Measurements from ENCODE around the gene MCCC1. TPM values are rescaled to one million over a fixed set of nuclear protein-coding genes. Genes with fewer than 3 reads are reported as not detected.

MCCC1 gene
- polyA plus RNA-seq, 1 donor (not counting 4 experiments of a cell fraction or from before 2014, with no cell fraction given): 11.7 TPM

DNA sequence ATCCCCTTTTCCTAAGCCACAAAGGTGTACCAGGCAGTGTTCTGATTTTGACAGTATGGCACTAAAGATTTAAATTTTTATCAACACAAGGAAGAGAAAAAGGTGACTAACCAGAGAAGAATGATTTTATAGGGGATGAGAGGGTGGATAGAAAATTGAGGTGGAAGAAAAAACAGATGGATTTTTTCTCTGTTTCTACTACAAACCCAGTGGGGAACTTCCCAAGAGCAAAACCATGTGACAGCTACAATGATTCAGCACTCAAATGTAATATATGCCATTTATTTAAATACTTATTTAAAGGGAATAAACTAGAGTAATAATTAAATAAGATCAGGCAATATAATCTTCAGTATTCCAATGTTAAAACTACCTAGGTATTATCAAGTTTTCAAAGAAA is 130.0 kb downstream of the MCCC1 start:
- Histone ChIP-seq H3K4me1 (ENCODE audit: control insufficient read depth, extremely low read depth, insufficient read depth, low read length) (peaks cover 12% of the 10 kb centered on the region), H3K27me3 (ENCODE audit: control insufficient read depth, extremely low read depth, insufficient read depth, low read length) (no peaks in the 10 kb centered on the region), H3K79me2 (ENCODE audit: control insufficient read depth, insufficient read depth, low read length) (peaks cover 68% of the 10 kb centered on the region), H3K36me3 (ENCODE audit: control insufficient read depth in 2 of 2, extremely low read depth in 1 of 2, insufficient read depth in 2 of 2, low read length in 2 of 2) (no peaks in the 10 kb centered on the region), H3K27ac (ENCODE audit: control insufficient read depth, insufficient read depth, low read length) (peak overlapping the region; percentile 55), H3K9ac (ENCODE audit: control insufficient read depth, extremely low read depth, insufficient read depth, low read length) (no peak overlapping the region), H4K20me1 (ENCODE audit: control insufficient read depth, extremely low read depth, insufficient read depth, low read length) (peaks cover 3% of the 10 kb centered on the region), H3K9me3 (ENCODE audit: control insufficient read depth, low read depth, low read length) (no peaks in the 10 kb centered on the region), H3K4me2 (ENCODE audit: control insufficient read depth, extremely low read depth, insufficient read depth, low read depth, low read length) (no peak overlapping the region), H2AFZ (ENCODE audit: control insufficient read depth, low read length) (no peak overlapping the region), H3K4me3 (ENCODE audit: control insufficient read depth in 2 of 3, extremely low read depth in 1 of 3, insufficient read depth in 2 of 3, low read depth in 1 of 3, low read length in 3 of 3) (no peak overlapping the region), H3K9me1 (ENCODE audit: control insufficient read depth, extremely low read depth, insufficient read depth, low read length) (peaks cover 2% of the 10 kb centered on the region)
- dilution Hi-C loops (cut with MboI; ENCODE audit: extremely low pct_ligation_motif_present, low sequenced_read_pairs): no loop called here
- no peak for TF ChIP-seq EZH2 (IDR thresholded peaks at IDR 0.05; ENCODE audit: low read length)
- TF ChIP-seq, protein P1, sequence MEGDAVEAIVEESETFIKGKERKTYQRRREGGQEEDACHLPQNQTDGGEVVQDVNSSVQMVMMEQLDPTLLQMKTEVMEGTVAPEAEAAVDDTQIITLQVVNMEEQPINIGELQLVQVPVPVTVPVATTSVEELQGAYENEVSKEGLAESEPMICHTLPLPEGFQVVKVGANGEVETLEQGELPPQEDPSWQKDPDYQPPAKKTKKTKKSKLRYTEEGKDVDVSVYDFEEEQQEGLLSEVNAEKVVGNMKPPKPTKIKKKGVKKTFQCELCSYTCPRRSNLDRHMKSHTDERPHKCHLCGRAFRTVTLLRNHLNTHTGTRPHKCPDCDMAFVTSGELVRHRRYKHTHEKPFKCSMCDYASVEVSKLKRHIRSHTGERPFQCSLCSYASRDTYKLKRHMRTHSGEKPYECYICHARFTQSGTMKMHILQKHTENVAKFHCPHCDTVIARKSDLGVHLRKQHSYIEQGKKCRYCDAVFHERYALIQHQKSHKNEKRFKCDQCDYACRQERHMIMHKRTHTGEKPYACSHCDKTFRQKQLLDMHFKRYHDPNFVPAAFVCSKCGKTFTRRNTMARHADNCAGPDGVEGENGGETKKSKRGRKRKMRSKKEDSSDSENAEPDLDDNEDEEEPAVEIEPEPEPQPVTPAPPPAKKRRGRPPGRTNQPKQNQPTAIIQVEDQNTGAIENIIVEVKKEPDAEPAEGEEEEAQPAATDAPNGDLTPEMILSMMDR (optimal IDR thresholded peaks at IDR 0.05 in 1 of 3, IDR thresholded peaks at IDR 0.05 in 1 of 3, conservative IDR thresholded peaks at IDR 0.05 in 1 of 3; ENCODE audit: extremely low read depth in 1 of 3, insufficient read depth in 2 of 3, low read length in 3 of 3): no peak
- FAIRE-seq (no peak), DNase-seq (ENCODE audit: low read depth, low spot score) (no peak)

DNA sequence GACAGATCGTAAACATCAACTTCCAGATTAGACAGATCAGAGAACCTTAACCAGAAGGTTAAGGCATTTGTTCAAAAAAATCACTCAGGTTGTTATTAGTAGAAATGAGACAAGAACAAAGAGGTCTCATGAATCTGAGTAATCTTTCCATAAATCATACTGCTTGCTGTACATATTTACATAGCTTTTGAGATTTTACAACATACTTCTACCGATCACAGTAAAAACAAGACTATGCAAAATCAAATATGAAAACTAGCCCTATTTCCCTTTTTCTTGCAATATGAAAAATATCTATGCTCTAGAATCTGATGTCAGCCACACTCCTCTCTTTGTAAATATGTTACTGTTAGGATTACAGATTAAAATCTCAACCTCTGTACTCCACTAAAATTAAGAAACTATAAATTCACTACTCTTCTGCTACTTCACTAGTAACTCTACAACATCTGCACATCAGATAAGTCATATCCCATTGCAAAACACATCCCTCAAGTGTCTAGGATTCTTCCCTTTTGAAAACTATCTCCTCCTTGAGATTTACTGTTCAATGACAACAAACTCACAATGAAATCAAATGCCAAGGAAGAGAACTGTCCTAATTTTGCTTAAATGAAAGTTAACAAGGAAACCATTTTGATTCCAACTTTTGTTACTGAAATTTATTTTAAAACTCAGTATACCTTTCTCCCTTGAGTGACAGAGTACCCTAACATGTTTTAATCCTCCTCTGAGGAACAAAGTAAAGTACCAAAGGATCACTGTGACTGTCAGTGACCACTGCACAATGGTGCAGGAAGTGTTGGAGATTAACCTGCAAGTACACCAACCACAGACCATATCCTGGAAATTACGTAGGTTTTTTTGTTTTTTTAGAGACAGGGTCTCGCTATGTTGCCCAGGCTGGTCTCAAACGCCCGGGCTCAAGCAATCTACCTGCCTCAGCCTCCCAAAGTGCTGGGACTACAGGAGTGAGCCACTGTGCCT is 131.8 kb downstream of the MCCC1 start:
- TF ChIP-seq, protein P1 (optimal IDR thresholded peaks at IDR 0.05 in 1 of 3, IDR thresholded peaks at IDR 0.05 in 1 of 3, conservative IDR thresholded peaks at IDR 0.05 in 1 of 3; ENCODE audit: extremely low read depth in 1 of 3, insufficient read depth in 2 of 3, low read length in 3 of 3): no peak
- no peak for TF ChIP-seq EZH2 (IDR thresholded peaks at IDR 0.05; ENCODE audit: low read length)
- no peak overlapping the region for H3K27ac ChIP-seq (ENCODE audit: control insufficient read depth, insufficient read depth, low read length)
- H3K36me3 ChIP-seq (ENCODE audit: control insufficient read depth in 2 of 2, extremely low read depth in 1 of 2, insufficient read depth in 2 of 2, low read length in 2 of 2): peaks cover 0 to 6% of the 10 kb centered on the region in 2 experiments
- H3K79me2 ChIP-seq (ENCODE audit: control insufficient read depth, insufficient read depth, low read length): peaks cover 56% of the 10 kb centered on the region
- peaks cover 3% of the 10 kb centered on the region for H4K20me1 ChIP-seq (ENCODE audit: control insufficient read depth, extremely low read depth, insufficient read depth, low read length)
- no peak overlapping the region for H3K4me2 ChIP-seq (ENCODE audit: control insufficient read depth, extremely low read depth, insufficient read depth, low read depth, low read length)
- dilution Hi-C loops (cut with MboI; ENCODE audit: extremely low pct_ligation_motif_present, low sequenced_read_pairs): no loop called here
- DNase-seq (ENCODE audit: low read depth, low spot score): no peak
- peaks cover 12% of the 10 kb centered on the region for H3K4me1 ChIP-seq (ENCODE audit: control insufficient read depth, extremely low read depth, insufficient read depth, low read length)
- H2AFZ ChIP-seq (ENCODE audit: control insufficient read depth, low read length): no peak overlapping the region
- H3K9ac ChIP-seq (ENCODE audit: control insufficient read depth, extremely low read depth, insufficient read depth, low read length): no peak overlapping the region
- no peak overlapping the region for H3K4me3 ChIP-seq (ENCODE audit: control insufficient read depth in 2 of 3, extremely low read depth in 1 of 3, insufficient read depth in 2 of 3, low read depth in 1 of 3, low read length in 3 of 3)
- no peaks in the 10 kb centered on the region for H3K27me3 ChIP-seq (ENCODE audit: control insufficient read depth, extremely low read depth, insufficient read depth, low read length)
- H3K9me3 ChIP-seq (ENCODE audit: control insufficient read depth, low read depth, low read length): no peaks in the 10 kb centered on the region
- no peak for FAIRE-seq
- H3K9me1 ChIP-seq (ENCODE audit: control insufficient read depth, extremely low read depth, insufficient read depth, low read length): peaks cover 2% of the 10 kb centered on the region
